Chondrocyte (in vitro differentiated cells): ENCODE results near the gene BCOR. TPM values are rescaled to one million over a fixed set of nuclear protein-coding genes. Genes with fewer than 3 reads are reported as not detected.

ENCODE experiments used
- DNase-seq: peaks from one replicate; pipeline ENCODE4 v3.0.0; 2021; ENCODE audit warnings: mixed read lengths, low spot score
- H3K27ac Mint-ChIP-seq: one replicate; pipeline ENCODE4 v1.8.0; 2021; ENCODE audit warnings: mild to moderate bottlenecking, moderate library complexity, mixed read lengths; ENCODE audit not compliant: unreplicated experiment
- H3K27me3 Mint-ChIP-seq: 2 replicates; pipeline ENCODE4 v1.8.0; 2021; ENCODE audit warnings: low read depth, mixed read lengths
- H3K36me3 Mint-ChIP-seq: 2 replicates; pipeline ENCODE4 v1.8.0; 2021; ENCODE audit warnings: low read depth, mixed read lengths
- H3K4me1 Mint-ChIP-seq: 2 replicates; pipeline ENCODE4 v1.8.0; 2021; ENCODE audit warnings: low read depth, mild to moderate bottlenecking, mixed read lengths
- H3K4me3 Mint-ChIP-seq: one replicate; pipeline ENCODE4 v1.8.0; 2021; ENCODE audit warnings: mild to moderate bottlenecking, moderate library complexity, mixed read lengths; ENCODE audit not compliant: unreplicated experiment
- H3K9me3 Mint-ChIP-seq: 2 replicates; pipeline ENCODE4 v1.8.0; 2021; ENCODE audit warnings: low read depth, mixed read lengths
- total RNA-seq: library from RNA; stranded (reverse); gene quantifications from 3 replicates; pipeline ENCODE4 v1.2.1, GENCODE V29; 2021
- TF ChIP-seq, protein P1 (sequence below): fragments of 200-600 bp; sonication (generic); IDR thresholded peaks from 2 replicates; pipeline ENCODE4 v1.5.0; 2021; ENCODE audit warnings: antibody characterized with exemption, mild to moderate bottlenecking, moderate library complexity

BCOR gene
- total RNA-seq, 1 donor from 2014 or later = 11.0 TPM

GRCh38 chrX:40145001-40145922, 47.5 kb upstream of the BCOR start:
- no peak overlapping the region for H3K27ac Mint-ChIP-seq
- no peak for DNase-seq
- no peaks in the 10 kb centered on the region for H3K36me3 Mint-ChIP-seq
- no peaks in the 10 kb centered on the region for H3K9me3 Mint-ChIP-seq
- H3K4me3 Mint-ChIP-seq = peak overlapping the region; percentile 61
- H3K27me3 Mint-ChIP-seq = no peaks in the 10 kb centered on the region
- peaks cover 25% of the 10 kb centered on the region for H3K4me1 Mint-ChIP-seq
- TF ChIP-seq, protein P1, sequence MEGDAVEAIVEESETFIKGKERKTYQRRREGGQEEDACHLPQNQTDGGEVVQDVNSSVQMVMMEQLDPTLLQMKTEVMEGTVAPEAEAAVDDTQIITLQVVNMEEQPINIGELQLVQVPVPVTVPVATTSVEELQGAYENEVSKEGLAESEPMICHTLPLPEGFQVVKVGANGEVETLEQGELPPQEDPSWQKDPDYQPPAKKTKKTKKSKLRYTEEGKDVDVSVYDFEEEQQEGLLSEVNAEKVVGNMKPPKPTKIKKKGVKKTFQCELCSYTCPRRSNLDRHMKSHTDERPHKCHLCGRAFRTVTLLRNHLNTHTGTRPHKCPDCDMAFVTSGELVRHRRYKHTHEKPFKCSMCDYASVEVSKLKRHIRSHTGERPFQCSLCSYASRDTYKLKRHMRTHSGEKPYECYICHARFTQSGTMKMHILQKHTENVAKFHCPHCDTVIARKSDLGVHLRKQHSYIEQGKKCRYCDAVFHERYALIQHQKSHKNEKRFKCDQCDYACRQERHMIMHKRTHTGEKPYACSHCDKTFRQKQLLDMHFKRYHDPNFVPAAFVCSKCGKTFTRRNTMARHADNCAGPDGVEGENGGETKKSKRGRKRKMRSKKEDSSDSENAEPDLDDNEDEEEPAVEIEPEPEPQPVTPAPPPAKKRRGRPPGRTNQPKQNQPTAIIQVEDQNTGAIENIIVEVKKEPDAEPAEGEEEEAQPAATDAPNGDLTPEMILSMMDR = no peak

DNA sequence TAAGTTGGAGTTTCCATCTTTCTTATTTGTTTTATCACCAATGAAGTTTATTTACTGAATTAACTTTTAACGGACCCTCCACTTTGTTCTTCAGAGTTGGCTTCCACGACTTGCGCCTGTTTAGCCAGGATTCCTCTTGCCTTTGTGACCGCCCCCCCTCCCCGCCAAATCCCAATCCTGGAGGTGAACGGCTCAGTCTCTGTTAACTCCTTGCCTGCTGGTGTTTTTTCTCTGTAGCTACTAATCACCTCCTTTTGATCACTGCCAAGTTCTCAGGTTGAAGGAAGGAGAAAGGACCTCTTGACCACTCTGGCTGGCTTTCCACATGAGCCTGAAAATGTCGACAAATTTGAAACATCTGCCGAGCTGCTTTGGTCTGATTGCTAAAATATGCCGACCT, 46.8 kb upstream of the BCOR start:
- no peak for DNase-seq
- H3K36me3 Mint-ChIP-seq = no peaks in the 10 kb centered on the region
- peaks cover 25% of the 10 kb centered on the region for H3K4me1 Mint-ChIP-seq
- no peak overlapping the region for H3K4me3 Mint-ChIP-seq
- TF ChIP-seq, protein P1 = no peak
- no peak overlapping the region for H3K27ac Mint-ChIP-seq
- H3K9me3 Mint-ChIP-seq = no peaks in the 10 kb centered on the region
- no peaks in the 10 kb centered on the region for H3K27me3 Mint-ChIP-seq

DNA sequence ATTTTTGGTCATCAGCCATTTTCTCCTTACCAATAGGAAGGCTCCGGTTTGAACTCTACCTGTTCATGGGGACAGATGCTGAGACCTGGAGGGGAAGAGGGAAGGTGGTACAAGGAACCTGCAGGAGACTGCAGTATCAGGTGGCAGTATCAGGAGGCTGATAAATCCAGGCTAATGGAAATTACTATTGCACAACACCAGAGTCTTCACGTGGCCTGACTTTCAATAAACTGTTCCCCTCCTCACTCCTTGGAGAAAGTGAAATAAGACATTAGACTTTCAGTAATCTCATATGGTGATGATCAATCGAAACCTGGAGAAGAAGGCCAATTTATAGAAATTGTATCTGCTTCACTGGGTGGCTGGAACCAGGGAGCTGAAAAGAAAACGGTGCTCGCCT, 46.2 kb upstream of the BCOR start:
- Mint-ChIP-seq H3K9me3 (no peaks in the 10 kb centered on the region), H3K4me3 (no peak overlapping the region), H3K27me3 (no peaks in the 10 kb centered on the region), H3K27ac (no peak overlapping the region), H3K4me1 (peaks cover 22% of the 10 kb centered on the region), H3K36me3 (no peaks in the 10 kb centered on the region)
- TF ChIP-seq, protein P1 = no peak
- no peak for DNase-seq

DNA sequence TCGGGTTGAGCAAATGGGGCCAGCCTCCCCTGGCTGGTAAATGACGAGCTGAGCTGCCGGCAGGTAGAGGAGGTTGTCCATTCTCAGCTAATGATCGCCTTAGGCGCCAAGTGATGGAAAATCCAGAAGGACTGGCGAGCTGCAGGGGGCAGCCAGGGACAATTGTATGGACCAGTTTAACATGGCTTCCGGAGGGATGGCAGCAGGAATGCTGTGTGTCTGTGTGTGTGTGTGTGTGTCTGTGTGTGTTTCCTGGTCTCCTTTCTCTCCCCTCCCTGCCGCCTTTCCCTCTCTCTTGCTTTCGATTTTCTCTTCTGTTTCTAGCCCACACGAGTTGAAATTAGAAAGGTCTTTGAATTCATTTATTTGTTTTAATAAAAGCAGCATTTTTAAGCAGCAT, 45.2 kb upstream of the BCOR start:
- no peak overlapping the region for H3K4me3 Mint-ChIP-seq
- no peaks in the 10 kb centered on the region for H3K36me3 Mint-ChIP-seq
- no peaks in the 10 kb centered on the region for H3K9me3 Mint-ChIP-seq
- DNase-seq = no peak
- no peak overlapping the region for H3K27ac Mint-ChIP-seq
- H3K27me3 Mint-ChIP-seq = no peaks in the 10 kb centered on the region
- TF ChIP-seq, protein P1 = no peak
- peaks cover 17% of the 10 kb centered on the region for H3K4me1 Mint-ChIP-seq

GRCh38 chrX:40142417-40142816, 44.7 kb upstream of the BCOR start:
- H3K9me3 Mint-ChIP-seq = no peaks in the 10 kb centered on the region
- DNase-seq = no peak
- H3K36me3 Mint-ChIP-seq = no peaks in the 10 kb centered on the region
- H3K4me3 Mint-ChIP-seq = no peak overlapping the region
- H3K27me3 Mint-ChIP-seq = no peaks in the 10 kb centered on the region
- no peak overlapping the region for H3K27ac Mint-ChIP-seq
- peaks cover 17% of the 10 kb centered on the region for H3K4me1 Mint-ChIP-seq
- TF ChIP-seq, protein P1 = no peak
